ENCODE results near the gene TEX38.
A peak's percentile ranks its signal among the peaks of the same experiment; 100 is the strongest.

The TEX38 gene

DNA sequence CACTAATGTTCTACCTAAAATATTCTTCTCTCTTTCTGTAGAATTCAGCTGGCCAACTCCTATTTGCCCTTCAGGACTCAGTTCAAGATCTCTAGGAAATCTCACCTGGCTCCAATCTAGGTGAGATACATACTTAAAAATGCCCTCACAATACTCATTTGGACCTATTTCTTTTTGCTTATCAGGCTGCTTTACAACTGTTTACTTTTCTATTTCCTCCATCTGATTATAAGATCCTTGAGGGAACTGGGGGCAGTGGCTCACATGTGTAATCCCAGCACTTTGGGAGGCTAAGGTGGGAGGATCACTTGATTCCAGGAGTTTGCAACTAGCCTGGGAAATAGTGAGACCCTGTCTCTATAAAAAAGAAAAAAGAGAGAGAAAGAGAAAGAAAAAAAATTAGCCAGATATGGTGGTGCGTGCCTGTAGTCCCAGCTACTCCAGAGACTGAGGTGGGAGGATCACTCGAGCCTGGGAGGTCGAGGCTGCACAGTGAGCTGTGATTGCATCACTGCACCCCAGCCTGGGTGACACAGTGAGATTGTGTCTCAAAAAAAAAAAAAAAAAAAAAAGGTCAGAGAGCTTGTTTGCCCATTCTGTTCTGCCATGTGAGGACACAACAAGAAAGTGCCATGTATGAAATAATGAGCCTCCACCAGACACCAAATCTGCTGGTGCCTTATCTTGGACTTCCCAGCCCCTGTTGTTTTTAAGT lies 32.4 kb downstream of the TEX38 start:
- no peak overlapping the region for H3K27ac ChIP-seq
- TF ChIP-seq, protein P1, sequence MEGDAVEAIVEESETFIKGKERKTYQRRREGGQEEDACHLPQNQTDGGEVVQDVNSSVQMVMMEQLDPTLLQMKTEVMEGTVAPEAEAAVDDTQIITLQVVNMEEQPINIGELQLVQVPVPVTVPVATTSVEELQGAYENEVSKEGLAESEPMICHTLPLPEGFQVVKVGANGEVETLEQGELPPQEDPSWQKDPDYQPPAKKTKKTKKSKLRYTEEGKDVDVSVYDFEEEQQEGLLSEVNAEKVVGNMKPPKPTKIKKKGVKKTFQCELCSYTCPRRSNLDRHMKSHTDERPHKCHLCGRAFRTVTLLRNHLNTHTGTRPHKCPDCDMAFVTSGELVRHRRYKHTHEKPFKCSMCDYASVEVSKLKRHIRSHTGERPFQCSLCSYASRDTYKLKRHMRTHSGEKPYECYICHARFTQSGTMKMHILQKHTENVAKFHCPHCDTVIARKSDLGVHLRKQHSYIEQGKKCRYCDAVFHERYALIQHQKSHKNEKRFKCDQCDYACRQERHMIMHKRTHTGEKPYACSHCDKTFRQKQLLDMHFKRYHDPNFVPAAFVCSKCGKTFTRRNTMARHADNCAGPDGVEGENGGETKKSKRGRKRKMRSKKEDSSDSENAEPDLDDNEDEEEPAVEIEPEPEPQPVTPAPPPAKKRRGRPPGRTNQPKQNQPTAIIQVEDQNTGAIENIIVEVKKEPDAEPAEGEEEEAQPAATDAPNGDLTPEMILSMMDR (IDR thresholded peaks at IDR 0.05): no peak

DNA sequence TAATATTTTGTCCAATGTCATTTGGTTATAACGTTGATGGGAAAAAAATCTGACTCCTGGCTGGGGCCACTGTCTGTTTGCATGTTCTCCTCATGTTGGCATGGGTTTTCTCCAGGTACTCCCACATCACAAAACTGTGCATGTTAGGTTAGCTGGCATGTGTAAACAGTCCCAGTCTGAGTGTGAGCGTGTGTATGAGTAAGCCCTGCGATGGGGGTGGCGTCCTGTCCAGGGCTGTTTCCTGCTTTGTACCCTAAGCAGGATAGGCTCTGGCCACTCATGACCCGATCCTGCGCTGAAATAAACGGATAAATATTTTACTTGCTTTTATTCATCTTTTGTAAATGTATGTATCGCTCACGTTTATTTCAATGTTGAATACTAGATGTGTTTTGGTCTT lies 33.8 kb downstream of the TEX38 start:
- no peak for TF ChIP-seq ZFX (IDR thresholded peaks at IDR 0.05; ENCODE audit: borderline replicate concordance)
- TF ChIP-seq, protein P1 (IDR thresholded peaks at IDR 0.05): no peak
- no peak overlapping the region for H3K27ac ChIP-seq

DNA sequence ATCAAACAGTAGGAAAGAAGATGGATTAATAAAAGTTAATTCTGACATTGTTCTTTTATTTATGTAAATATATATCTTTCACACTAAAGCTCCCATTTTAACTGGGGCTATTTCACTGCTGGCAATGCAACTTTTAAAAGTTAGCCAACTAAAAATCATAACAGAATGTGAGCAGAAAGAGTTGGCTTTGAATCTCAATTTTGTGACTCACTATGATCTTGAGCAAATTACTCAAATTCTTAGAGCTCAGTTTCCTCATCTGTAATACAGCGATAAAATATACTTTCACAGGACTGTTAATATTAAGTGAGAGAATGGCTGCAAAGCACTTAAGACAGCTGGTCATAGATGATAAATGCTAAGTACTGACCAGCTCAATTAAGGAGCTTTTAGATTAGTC lies 36.5 kb downstream of the TEX38 start:
- no peak for TF ChIP-seq ZFX (IDR thresholded peaks at IDR 0.05; ENCODE audit: borderline replicate concordance)
- TF ChIP-seq, protein P1 (IDR thresholded peaks at IDR 0.05): no peak
- no peak overlapping the region for H3K27ac ChIP-seq

DNA sequence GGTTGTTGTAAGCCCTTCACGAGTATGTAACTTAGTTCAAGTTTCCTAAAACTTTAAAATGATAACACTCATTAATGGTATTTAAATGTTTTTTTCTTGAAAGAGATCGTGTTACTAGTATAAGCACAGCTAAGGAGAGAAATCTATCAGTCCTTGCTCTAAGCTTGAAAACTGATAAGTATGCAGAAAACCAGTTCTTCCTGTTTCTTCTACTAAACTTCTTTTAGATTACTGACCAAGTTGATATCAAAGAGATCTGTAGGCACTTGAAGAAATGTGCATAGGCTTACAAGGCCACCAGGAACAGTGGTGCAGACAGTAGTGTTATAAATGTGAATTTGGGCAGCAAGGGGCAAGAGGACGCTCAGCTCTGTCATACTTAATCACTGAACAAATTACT lies 43.3 kb downstream of the TEX38 start:
- no peak overlapping the region for H3K27ac ChIP-seq
- TF ChIP-seq, protein P1 (IDR thresholded peaks at IDR 0.05): no peak
- no peak for TF ChIP-seq ZFX (IDR thresholded peaks at IDR 0.05; ENCODE audit: borderline replicate concordance)

DNA sequence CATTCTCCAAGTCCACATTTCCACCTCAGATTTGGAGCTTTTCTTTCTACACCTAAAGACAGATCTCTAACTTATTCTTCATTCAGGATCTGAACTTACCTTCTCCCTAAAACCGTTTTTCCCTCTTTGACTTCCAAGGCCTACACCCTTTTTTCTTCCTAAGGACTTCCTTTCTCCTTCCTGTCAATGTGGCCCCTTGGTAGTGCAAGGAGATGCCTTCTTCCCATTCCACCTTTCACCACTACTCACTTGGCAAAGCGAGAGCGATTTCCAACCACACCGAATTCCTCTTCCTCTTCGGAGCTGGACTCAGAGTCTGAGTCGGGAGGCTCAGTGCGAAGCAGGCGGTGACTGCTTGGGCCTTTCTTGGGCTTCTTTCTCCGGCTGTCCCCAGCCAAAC lies 46.0 kb downstream of the TEX38 start:
- TF ChIP-seq, protein P1 (IDR thresholded peaks at IDR 0.05): no peak
- TF ChIP-seq ZFX (IDR thresholded peaks at IDR 0.05; ENCODE audit: borderline replicate concordance): no peak
- H3K27ac ChIP-seq: no peak overlapping the region

DNA sequence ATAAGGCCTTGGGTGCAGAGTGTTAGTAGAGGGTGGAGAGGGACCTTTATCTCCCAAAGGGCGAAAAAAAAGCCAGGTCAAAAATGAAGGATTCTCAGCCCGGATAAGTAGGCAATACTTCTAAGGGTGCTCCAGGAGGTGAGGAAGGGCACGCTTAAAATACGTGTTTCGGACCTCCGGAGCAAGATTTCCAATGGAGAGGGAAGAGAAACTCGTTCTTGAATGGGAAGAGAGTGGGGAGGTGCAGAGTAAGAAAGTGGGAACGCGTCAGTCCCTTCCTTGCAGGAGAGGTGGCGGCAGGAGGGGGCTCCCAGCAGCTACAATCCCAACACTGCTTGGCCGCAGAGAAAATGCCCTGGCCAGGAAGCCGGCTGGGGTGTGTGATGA lies 46.7 kb downstream of the TEX38 start:
- peak overlapping the region; percentile 86 for H3K27ac ChIP-seq
- TF ChIP-seq, protein P1 (IDR thresholded peaks at IDR 0.05): no peak
- TF ChIP-seq ZFX (IDR thresholded peaks at IDR 0.05; ENCODE audit: borderline replicate concordance): no peak

DNA sequence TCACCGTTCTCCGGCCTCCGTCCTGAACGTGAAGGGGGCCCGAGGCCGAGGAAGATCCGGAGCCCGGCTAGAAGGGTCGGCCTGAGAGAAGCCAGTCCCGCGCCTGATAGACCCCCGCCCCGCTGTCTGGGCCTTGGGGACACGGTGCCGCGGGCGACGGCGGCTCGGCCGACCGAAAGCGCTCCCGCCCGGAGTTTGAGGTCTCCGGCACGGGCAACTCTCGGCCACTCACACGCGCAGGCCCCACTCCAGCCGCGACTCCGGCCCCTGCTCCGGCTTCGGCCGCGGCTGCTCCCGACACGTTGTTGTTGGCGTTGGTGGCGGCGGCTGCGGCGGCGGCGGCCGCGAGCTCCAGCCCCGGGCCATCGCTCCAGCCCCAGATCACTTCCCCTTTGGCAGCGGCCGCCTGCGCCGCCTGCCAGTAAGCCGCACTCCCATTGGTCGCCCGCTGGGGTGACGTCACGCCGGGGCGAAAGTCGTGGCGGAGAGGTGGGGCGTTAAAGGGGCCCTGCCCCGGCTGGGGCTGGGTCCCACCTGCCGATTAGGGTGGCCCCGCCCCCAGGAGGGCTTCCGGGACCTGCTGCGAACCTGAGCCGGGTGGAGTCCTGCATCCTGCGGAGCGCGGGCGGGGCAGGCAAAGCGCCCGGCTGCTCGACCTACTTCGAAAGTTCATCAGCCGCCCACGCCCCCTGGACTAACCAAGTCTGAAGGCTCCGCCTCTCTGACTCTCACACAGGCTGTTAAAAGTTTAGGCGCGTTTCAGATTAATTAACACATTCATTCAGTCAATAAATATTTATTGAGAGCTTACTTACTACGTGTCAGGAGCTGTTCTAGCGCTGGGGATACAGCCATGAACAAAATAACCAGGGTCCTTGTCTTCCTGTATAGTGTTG lies 47.3 kb downstream of the TEX38 start, which contains the start of gene EFCAB14:
TSS of gene EFCAB14 (minus strand) at position 388 of the 896 bp plus-strand sequence. CDS start 1,027 bp downstream, outside the sequence.
- TF ChIP-seq, protein P1 (IDR thresholded peaks at IDR 0.05): no peak
- TF ChIP-seq ZFX (IDR thresholded peaks at IDR 0.05; ENCODE audit: borderline replicate concordance): no peak
- H3K27ac ChIP-seq: peak within 1 kb of the TSS; percentile 86

Data from 22Rv1 (cell line).